Skeletal muscle satellite cell (primary cell): Measurements from ENCODE around the gene ARHGAP12.

ENCODE experiments used
- H3K27me3 ChIP-seq: 2 replicates; pipeline ENCODE4 v1.7.0; 2013; ENCODE audit warnings: low read length; ENCODE audit not compliant: control insufficient read depth, insufficient read depth
- H3K36me3 ChIP-seq: 2 replicates; pipeline ENCODE4 v1.7.0; 2013; ENCODE audit warnings: mild to moderate bottlenecking, control low read depth, low read length; ENCODE audit not compliant: insufficient read depth
- H3K4me1 ChIP-seq: 2 replicates; pipeline ENCODE4 v1.7.0; 2013; ENCODE audit warnings: low read length; ENCODE audit not compliant: control insufficient read depth, insufficient read depth
- H3K4me2 ChIP-seq: 2 replicates; pipeline ENCODE4 v1.7.0; 2013; ENCODE audit warnings: mild to moderate bottlenecking, low read length
- H3K4me3 ChIP-seq: 2 replicates; pipeline ENCODE4 v1.7.0; 2013; ENCODE audit warnings: low read length
- H3K9ac ChIP-seq: 2 replicates; pipeline ENCODE4 v1.7.0; 2013; ENCODE audit warnings: mild to moderate bottlenecking, low read depth, low read length, moderate library complexity
- H3K9me3 ChIP-seq: replicated peaks from 2 replicates; pipeline ENCODE4 v1.7.0; 2013; ENCODE audit warnings: mild to moderate bottlenecking, control low read depth, low read length

ARHGAP12 gene

GRCh38 chr10:31959461-31960173 is 31.0 kb upstream of the ARHGAP12 start:
- Histone ChIP-seq H3K9ac (no peak overlapping the region), H3K36me3 (no peaks in the 10 kb centered on the region), H3K27me3 (no peaks in the 10 kb centered on the region), H3K4me2 (no peak overlapping the region), H3K4me3 (no peak overlapping the region), H3K9me3 (no peaks in the 10 kb centered on the region), H3K4me1 (no peaks in the 10 kb centered on the region)

GRCh38 chr10:31958856-31959255 is 30.2 kb upstream of the ARHGAP12 start:
- H3K4me1 ChIP-seq, result no peaks in the 10 kb centered on the region
- H3K36me3 ChIP-seq, result no peaks in the 10 kb centered on the region
- no peak overlapping the region for H3K4me3 ChIP-seq

GRCh38 chr10:31956200-31956946 is 27.7 kb upstream of the ARHGAP12 start:
- H3K4me1 ChIP-seq, result peaks cover 3% of the 10 kb centered on the region

More at GRCh38 chr10:31958856-31959255, 30.2 kb upstream of the ARHGAP12 start:
- Histone ChIP-seq H3K9ac (no peak overlapping the region), H3K27me3 (no peaks in the 10 kb centered on the region), H3K9me3 (no peaks in the 10 kb centered on the region), H3K4me2 (no peak overlapping the region)

GRCh38 chr10:31954410-31955191 is 26.0 kb upstream of the ARHGAP12 start:
- Histone ChIP-seq H3K4me2 (no peak overlapping the region), H3K9ac (no peak overlapping the region), H3K36me3 (no peaks in the 10 kb centered on the region), H3K27me3 (no peaks in the 10 kb centered on the region), H3K4me1 (peaks cover 3% of the 10 kb centered on the region), H3K4me3 (no peak overlapping the region), H3K9me3 (no peaks in the 10 kb centered on the region)

More at GRCh38 chr10:31956200-31956946, 27.7 kb upstream of the ARHGAP12 start:
- H3K9me3 ChIP-seq, result no peaks in the 10 kb centered on the region
- no peaks in the 10 kb centered on the region for H3K36me3 ChIP-seq
- H3K27me3 ChIP-seq, result no peaks in the 10 kb centered on the region
- H3K4me2 ChIP-seq, result no peak overlapping the region
- H3K9ac ChIP-seq, result no peak overlapping the region
- no peak overlapping the region for H3K4me3 ChIP-seq

GRCh38 chr10:31953480-31953879 is 24.8 kb upstream of the ARHGAP12 start:
- Histone ChIP-seq H3K36me3 (no peaks in the 10 kb centered on the region), H3K4me1 (peaks cover 3% of the 10 kb centered on the region), H3K4me2 (no peak overlapping the region), H3K27me3 (no peaks in the 10 kb centered on the region), H3K9ac (no peak overlapping the region), H3K9me3 (no peaks in the 10 kb centered on the region), H3K4me3 (no peak overlapping the region)

GRCh38 chr10:31953080-31953479 is 24.4 kb upstream of the ARHGAP12 start:
- no peaks in the 10 kb centered on the region for H3K9me3 ChIP-seq
- no peak overlapping the region for H3K9ac ChIP-seq
- no peaks in the 10 kb centered on the region for H3K27me3 ChIP-seq
- H3K4me3 ChIP-seq, result no peak overlapping the region
- no peak overlapping the region for H3K4me2 ChIP-seq
- H3K4me1 ChIP-seq, result peaks cover 6% of the 10 kb centered on the region
- H3K36me3 ChIP-seq, result no peaks in the 10 kb centered on the region

GRCh38 chr10:31952066-31952465 is 23.4 kb upstream of the ARHGAP12 start:
- Histone ChIP-seq H3K4me3 (no peak overlapping the region), H3K4me2 (no peak overlapping the region), H3K9ac (no peak overlapping the region), H3K36me3 (no peaks in the 10 kb centered on the region), H3K9me3 (no peaks in the 10 kb centered on the region), H3K4me1 (peaks cover 16% of the 10 kb centered on the region), H3K27me3 (no peaks in the 10 kb centered on the region)

GRCh38 chr10:31949266-31949665 is 20.6 kb upstream of the ARHGAP12 start:
- Histone ChIP-seq H3K4me1 (peaks cover 28% of the 10 kb centered on the region), H3K36me3 (no peaks in the 10 kb centered on the region), H3K9me3 (no peaks in the 10 kb centered on the region), H3K9ac (no peak overlapping the region), H3K4me3 (no peak overlapping the region), H3K4me2 (no peak overlapping the region), H3K27me3 (no peaks in the 10 kb centered on the region)

- Histone ChIP-seq H3K4me2 (peak overlapping the region; percentile 69), H3K36me3 (no peaks in the 10 kb centered on the region), H3K9ac (peak overlapping the region; percentile 60), H3K27me3 (no peaks in the 10 kb centered on the region), H3K9me3 (no peaks in the 10 kb centered on the region), H3K4me3 (peak overlapping the region; percentile 28), H3K4me1 (peaks cover 32% of the 10 kb centered on the region)
Measured at GRCh38 chr10:31948021-31948420, 19.4 kb upstream of the ARHGAP12 start.

GRCh38 chr10:31947144-31947926 is 18.7 kb upstream of the ARHGAP12 start:
- H3K9ac ChIP-seq, result peak overlapping the region; percentile 60
- H3K9me3 ChIP-seq, result no peaks in the 10 kb centered on the region
- H3K4me1 ChIP-seq, result peaks cover 30% of the 10 kb centered on the region
- no peaks in the 10 kb centered on the region for H3K36me3 ChIP-seq
- H3K27me3 ChIP-seq, result no peaks in the 10 kb centered on the region
- H3K4me3 ChIP-seq, result peak overlapping the region; percentile 28
- peak overlapping the region; percentile 69 for H3K4me2 ChIP-seq

- Histone ChIP-seq H3K27me3 (no peaks in the 10 kb centered on the region), H3K4me3 (no peak overlapping the region), H3K36me3 (no peaks in the 10 kb centered on the region), H3K4me1 (peaks cover 39% of the 10 kb centered on the region), H3K9me3 (no peaks in the 10 kb centered on the region), H3K4me2 (no peak overlapping the region), H3K9ac (no peak overlapping the region)
Measured at GRCh38 chr10:31945392-31945791, 16.8 kb upstream of the ARHGAP12 start.
